22Rv1 (cell line): ENCODE data around the gene FAM174B.

ENCODE experiments used
- CTCF ChIP-seq: fragments of 450-650 bp; IDR thresholded peaks from 2 replicates; pipeline ENCODE4 v1.5.1; 2017; ENCODE audit warnings: mild to moderate bottlenecking
- ZFX ChIP-seq: fragments of 450-650 bp; IDR thresholded peaks from 2 replicates; pipeline ENCODE4 v1.6.1; 2017; ENCODE audit warnings: antibody characterized with exemption, borderline replicate concordance

DNA sequence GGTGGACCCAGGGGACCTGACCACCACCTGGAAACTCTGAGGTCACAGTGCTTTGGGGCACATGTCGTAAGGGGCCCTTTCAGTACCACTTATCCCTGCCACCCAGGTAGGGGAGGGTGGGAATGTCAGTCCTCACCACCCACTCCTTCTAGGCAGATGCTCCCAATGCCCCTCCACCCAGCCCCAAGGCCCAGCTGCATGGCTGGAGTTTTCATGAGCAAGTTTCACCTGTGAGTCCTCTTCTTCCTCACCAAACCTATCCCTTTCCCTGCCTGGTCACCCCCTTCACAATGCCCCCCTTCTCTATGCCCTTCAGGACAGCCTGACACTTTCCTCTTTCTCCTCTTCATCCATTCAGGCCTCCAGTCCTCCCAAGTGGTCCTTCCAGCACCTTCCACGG, 9.8 kb downstream of the FAM174B start:
- TF ChIP-seq CTCF: no peak
- no peak for TF ChIP-seq ZFX
